Measurements from ENCODE around the gene PDE4B.

PDE4B gene

DNA sequence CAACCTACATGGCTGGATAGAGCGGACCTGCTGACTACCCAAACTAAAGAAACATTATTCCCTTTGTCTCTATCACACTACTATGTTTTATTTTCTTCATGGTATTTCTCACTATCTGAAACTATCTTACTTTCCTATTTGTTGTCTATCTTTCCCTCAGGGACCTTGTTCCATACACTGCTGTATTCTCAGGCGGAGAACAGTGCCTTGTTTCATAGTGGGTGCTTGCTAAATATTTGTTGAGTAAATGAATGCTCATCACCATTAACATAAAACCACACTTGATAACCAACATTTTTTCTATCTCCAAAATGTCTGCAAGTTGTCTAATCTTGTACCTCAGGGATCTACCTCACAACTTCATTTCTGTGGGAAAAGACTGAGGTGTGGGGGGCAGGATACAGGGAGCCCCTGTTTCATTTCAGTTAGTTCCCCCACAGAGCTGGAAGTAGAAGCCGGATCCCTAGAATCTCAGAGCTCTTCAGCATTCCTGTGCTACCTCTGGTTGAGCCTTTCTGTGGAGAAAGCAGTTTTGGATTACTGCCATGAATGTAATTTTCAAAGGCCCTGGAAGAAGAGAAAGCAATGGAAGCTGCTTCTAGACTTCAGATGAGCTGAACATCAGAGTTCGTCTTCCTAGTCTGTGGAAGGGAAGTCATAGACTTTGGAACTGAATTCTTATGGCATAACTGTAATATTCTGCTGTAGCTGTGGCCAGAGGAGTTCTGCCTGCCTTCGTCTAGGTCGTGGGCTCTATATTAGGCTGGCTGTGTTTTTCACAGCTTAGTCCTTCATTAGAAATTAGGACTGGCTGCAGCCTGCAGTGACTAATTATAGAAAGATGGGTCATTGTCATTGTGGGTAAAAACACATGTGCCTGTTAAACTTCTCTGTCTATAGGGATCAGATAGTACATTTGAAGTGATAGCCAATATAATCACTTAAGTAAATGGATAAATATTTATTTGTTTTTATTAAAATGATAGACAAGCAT is 448.1 kb downstream of the PDE4B start:
- no peak for DNase-seq (ENCODE audit: low spot score)

DNA sequence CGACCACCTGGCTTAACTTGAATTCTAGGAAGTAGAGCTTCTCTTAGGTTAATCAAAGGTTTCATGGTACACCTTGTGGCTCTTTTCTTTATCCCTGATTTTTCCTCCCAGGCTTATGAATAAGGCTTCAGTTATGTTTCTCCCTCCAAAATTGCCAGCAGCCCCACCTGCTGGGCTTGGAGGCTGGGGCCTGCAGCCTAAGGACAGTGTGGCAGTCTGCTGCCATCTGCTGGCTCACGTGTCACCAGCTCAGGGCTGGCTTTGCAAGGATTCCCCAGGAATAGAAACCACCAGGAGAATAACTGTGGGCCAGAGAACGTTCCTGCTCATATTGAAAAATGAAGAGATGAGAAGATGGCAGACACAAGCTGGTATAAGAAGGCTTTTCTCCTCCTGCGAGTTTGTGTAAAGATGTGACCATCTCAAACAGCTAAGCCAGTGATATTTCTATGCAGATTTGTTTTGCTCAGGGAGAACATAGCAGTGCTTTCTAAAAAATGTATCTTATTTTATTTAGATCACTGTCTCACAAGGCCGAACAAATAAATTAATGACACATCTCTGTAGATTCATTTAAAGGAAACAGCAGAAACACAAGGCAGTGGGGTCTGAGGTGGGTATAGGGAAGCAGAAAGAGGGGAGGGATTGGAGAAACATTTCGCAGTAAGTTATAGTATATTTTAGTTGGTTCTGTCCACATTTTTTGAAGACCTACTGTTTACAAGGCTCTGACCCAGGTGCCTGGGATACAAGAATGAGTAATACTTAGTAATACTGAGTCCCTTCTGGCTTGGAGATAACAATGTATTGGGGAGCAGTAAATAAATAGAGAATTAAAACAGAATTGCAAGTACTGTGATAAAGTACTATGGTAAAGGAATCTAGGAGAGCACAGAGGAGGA is 450.2 kb downstream of the PDE4B start:
- peak; percentile 86 for DNase-seq (ENCODE audit: low spot score)

DNA sequence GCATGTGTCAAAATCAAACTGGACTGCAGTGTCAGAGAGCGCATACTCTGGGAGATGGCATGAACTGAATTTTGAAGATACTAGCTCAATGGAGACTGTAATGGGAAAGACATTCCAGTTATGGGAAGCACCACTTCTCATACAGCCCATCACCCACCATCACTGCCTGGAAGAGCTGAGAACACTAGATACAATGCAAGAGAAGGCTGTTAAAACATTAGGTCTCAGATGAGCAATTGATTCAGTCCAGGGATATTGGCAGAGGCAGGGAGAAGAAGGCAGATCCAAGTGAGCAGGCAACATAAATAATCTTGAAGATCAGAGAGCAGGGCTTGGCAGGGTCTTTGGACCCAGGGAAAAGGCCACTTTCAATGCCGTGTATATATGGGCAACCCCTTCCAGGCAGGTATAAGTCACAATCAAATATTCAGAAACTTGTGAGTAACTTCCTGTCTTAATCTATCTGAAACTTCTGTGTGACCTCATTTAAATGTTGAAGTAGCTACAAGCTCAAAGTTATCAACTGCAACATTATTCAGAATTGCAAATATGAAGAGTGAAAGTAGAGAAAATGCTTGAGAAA is 450.9 kb downstream of the PDE4B start:
- no peak for DNase-seq (ENCODE audit: low spot score)

DNA sequence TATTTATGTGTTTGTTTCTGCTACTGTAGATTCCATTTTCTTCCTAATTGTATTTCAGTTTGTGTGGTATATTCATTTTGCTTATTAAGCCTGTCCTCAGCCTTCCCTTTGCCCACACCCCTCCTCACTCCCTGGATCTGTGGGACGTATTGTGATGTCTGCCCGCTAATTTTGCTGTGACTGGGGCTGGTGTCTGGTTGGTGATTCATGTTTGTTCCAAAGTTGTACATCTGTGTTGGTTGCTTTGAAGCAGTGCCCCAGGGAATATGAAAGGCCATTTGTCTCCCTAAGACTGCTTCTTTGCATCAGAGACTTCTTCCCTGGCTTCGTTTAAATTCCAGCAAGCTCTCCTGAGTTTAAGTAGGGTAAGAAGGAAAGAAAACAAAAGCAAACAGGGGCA is 451.7 kb downstream of the PDE4B start:
- DNase-seq (ENCODE audit: low spot score), result no peak

DNA sequence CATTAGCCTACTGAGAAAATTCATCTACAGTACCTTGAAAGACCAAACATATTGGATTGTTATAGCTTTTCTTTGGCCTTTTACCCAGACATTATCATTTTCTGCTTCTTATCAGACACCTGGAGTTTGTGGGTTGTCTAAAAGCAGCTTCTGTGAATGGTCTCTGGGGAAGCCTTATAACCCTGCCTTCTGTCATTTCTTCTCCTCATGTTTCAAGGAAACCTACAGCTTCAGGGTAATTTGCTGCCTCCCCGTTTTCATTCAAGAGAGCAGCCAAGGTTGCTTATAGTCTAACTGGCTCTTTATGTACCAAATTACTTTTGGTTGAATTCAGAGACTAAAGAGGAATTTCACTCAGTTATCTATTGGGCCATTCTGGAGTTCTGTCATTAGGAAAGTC is 453.0 kb downstream of the PDE4B start:
- no peak for DNase-seq (ENCODE audit: low spot score)

DNA sequence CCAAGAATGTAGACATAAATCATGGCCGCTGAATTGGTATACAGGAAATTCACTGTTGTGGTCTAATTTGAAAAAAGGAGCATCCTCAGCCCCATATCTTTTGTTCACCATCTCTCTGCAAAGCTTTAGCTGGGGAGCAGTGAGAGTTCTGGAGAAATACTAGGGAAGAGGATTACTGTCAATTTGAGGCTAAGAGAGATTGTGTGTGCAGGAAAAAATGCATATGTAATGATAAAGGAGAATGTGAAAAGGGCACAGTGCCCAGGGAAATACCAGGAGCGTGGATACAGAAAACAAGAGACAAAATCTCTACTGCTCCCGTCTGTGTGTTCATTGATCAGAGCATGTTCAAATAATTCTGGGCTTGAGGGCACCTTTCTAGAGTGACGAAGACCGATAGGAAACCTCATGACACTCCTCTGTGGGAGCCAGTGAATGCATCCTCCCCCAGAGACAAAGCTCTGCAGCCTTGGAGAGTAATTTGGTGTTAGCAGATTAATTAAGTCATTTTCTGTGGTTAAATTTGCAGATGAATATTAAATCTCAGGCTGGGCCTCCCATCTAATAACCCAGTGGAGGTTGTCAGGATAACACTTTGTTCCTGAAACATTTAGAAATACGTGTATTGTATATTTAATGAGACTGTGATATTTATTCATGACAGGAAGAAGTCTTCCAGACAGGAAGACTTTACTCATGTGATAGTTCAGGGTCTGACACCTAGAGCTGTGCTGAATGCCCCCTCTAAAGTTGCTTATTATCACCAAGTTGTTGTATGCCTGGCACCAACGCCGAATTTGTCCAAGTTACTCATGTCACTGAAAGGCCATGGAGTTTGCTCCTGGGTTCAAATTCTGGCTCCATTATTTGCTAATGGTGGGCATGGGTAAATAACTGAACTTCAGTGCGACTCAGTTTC is 453.9 kb downstream of the PDE4B start:
- DNase-seq (ENCODE audit: low spot score), result no peak

DNA sequence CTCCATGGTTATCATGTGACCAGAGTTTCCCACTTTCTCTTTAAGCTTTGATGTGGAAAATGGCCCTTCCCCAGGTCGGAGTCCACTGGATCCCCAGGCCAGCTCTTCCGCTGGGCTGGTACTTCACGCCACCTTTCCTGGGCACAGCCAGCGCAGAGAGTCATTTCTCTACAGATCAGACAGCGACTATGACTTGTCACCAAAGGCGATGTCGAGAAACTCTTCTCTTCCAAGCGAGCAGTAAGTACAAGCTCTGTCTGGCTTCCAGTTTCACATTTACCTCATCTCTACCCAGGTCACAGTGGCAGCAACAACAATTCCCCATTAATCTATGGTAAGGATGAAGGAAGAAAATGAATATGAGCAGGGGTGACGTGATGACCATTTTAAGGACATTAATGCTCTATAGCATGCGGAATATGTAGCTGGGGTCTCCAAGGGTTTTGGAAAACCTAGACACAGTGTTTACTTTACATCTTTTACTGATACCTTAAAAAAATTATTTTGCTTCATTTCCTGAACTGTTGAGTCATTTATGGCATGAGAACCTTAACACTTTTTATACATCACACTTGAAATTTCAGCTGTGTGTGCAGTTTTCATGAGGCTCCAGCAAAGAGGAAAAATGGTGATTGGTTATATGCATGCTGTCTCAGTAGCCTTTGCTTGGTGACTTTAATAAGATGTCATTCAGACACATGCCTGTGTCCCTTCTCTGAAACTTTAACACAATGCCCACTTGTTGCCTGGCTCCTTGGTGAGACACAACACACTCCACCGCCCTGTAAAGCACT is 454.9 kb downstream of the PDE4B start:
- no peak for DNase-seq (ENCODE audit: low spot score)

DNA sequence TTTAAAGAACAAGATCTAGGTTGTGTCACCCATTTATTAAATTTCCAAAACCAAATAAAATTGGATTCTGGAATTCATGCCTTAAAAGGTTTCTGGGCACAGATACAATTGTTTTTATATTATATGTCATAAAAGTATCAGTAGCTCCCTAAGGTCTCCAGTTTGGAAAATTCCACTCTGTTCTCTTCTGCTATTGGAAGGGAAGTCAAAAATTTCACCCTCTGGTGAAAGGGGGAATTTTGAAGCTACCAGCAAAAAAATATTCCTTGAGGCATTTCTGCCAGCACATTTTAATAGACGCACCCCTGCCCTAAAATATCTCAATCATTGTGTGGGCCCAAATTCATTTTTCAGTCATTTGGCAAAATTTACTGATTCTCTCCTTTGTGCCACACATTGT is 455.6 kb downstream of the PDE4B start:
- DNase-seq (ENCODE audit: low spot score), result no peak

DNA sequence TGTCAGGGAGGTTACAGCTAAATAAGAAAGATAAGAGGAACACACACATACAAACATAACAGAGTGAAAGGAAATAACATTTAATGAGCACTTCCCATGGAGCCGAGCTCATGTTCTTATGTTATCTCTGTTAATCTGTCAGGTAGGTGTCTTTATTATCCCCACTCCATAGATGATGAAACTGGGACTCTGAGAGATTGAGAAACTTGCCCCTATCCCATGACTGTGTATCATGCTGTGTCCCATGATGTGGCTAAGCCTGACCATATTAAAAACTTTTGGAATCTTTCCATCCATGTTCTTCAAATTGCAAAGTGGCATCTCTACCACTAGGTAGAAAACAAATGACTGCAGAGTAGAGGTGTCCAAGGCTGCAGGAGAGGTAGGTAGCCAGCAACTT is 456.1 kb downstream of the PDE4B start:
- DNase-seq (ENCODE audit: low spot score), result no peak

DNA sequence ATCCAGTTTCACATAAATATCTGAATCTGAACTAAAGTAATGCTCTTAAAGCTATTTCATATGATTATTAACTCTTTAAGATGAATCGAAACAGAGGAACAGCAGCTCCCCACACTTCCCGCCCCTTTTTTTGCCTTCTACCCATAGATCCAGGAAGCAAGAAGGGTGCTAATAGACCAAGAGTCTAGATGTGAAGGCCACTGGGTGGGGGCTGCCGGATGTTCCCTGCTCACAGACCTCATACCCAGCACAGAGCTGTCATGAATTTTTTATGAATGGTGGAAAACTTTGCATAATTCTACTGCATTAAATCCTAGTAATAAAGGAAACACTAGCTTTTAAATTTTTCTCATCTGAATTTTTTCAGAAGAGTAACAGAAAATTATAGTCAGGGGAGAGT is 457.4 kb downstream of the PDE4B start:
- DNase-seq (ENCODE audit: low spot score), result no peak

DNA sequence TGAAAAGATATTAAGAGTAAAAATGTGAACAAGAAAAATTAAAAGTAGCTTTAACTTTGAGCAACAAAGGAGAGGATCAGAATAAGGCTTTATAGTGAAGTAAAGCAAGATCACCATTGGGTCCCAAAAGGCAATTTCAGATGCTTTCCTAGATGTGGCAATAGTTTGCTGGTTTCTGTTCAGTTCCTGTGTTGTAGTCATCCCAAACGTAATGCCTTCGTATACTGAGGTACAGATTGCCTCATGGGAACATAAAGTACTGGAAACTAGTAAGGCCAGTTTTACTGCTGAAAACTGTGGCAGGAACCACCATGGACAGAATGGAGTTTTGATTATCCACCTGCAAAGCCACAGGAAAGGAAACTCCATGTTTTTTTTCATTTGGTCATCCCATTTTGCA is 457.8 kb downstream of the PDE4B start:
- DNase-seq (ENCODE audit: low spot score), result no peak

DNA sequence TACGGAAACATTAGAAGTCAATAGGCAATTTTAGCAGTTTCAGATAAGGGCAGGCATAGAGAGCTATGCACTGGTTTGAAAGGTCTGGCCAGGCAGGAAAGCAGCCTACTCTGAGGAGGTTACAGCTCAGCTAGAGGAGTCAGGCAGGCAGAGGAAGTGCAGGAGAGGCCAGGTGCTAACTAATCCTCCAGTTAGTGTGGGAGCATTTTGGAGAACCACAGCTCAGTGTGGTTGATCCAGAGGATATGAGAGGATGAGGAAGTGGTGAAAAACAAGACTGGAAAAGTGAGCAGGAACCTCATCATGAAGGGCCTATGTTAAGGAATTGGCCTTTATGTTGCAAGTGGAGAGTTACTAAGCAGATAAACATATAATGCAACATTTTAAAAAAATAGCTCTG is 458.9 kb downstream of the PDE4B start:
- DNase-seq (ENCODE audit: low spot score), result peak; percentile 28

DNA sequence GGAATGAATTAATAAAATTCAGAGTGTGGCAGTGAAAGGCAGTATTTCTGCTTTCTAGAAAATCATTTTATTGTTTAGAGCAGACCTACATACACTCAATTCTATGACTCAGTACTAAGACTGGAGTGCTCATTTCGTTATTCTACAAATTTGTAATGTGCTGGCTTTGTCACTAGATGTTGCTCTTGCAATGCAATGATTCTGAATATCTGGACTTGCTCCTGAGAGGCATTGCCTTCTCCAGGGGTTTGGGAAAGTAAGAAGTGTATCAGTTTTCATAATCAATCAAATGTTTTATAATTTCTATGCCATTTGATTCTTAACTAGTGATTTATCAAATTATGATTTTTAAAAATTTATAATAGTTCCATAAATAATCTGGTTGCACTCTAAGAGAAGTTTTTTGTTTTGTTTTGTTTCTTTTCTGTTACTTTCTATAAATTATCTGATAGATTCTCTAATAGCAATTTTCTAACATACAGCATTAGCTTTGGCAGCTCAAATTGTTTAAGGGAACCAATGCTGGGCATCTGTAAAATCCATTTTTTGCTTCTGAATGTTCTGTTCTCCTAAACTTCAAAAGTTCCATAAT is 460.7 kb downstream of the PDE4B start:
- DNase-seq (ENCODE audit: low spot score), result peak; percentile 77

DNA sequence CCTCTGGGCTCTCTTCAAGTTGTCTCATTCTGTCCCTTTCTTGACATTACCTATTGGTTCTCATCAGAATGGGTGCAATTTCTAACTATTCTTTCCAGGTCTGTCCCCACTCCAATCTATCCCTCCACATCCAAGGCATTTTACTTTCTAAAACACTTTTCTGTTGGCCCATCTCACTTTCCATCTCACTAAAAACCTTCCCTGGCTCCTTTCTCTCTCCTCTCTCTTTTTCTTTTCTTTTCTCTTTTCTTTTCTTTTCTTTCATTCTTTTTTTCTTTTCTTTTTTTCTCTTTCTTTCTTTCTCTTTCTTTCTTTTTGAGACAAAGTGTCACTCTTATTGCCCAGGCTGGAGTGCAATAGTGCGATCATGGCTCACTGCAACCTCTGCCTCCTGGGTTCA is 462.1 kb downstream of the PDE4B start:
- no peak for DNase-seq (ENCODE audit: low spot score)

DNA sequence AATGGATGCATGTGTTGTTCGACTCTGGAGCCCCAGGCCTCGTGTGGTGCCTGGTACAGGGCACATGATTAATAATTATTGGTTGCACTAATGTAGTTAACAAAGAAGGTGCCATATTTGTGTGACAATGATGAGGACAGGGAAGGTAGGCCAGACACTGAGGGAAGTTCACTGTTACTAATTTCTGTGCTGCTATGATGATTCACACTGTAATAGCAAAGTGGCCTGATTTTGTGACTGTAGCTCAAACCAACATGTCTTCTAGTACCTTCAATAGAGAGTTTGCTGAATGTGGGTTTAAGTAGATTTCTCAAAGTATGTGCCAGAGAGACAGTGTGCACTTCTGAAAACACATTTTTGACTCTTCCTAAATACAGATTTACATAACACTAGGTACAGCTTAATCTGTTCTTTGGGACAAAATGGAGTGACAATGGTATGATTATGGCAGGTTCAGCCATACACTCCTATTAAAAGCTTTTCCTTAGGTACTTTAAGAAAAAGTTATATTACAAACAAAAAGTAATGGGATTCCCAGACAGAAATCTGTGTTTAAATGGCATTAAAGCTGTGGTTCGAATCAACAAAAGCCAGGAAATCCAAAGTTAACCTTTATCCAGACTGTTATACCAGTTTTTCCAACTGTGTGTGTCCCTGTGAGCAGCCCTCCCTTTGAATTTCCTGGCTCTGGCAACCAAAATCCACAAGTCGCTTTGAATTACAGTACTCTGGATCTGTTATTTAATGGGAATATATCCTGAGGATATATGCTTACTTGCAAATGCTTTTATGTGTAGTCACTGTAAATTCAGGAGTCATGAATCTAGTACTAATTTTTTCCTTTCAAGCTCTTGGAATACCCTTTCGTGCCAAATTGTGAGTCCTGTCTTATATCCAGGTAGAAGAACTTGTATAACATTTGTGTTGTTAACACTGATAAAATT is 464.2 kb downstream of the PDE4B start:
- DNase-seq (ENCODE audit: low spot score), result peak; percentile 41

DNA sequence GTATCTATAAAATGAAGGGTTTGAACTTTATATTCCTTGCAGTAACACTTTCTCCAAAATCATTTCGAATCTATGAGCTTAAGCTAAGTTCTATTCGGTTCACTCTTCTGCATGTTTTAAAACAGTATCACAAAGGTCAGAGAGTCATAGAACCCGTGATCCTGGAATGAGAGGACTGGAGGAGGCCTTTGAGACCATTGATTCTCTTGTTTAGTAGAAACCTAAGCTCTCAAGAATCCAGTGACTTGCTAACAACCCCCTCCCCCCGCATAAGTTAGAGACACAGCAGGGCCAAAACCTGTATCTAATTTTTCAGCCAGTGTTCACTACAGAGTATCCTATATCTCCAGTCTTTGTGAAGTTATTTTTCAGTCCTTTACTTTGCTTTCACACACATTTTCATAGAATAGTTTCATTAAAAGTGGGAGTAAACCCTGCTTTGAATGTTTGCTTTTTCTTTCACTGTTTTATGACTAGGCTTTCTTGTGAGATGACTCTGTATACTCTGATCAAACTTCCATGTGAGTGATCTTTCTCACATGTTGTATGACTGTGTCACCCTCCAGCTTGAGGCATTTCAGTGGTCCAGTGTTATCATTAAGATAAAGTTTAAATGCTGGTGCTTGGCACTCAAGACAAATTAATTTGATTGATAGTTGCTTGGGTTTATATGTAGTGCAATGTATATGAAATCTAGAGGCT is 465.9 kb downstream of the PDE4B start:
- DNase-seq (ENCODE audit: low spot score), result no peak

DNA sequence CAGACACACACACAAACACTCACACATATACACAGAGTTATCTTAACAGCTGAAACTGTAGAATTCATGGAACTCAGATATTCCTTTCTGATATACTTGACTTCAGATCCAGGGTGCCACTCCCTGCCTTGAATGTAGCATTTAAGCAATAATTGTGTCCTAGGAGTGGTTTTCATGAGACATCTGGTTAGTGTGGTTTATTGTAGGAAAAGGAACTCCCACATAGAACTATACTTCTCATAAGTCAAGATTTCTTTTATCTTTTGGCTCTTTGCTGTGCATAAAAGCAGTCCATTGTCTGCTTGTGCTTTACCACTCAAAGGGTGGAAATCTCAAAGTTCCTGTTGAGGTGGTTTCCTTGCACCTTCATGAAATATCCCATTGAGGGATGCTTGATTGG is 468.7 kb downstream of the PDE4B start:
- DNase-seq (ENCODE audit: low spot score), result no peak

DNA sequence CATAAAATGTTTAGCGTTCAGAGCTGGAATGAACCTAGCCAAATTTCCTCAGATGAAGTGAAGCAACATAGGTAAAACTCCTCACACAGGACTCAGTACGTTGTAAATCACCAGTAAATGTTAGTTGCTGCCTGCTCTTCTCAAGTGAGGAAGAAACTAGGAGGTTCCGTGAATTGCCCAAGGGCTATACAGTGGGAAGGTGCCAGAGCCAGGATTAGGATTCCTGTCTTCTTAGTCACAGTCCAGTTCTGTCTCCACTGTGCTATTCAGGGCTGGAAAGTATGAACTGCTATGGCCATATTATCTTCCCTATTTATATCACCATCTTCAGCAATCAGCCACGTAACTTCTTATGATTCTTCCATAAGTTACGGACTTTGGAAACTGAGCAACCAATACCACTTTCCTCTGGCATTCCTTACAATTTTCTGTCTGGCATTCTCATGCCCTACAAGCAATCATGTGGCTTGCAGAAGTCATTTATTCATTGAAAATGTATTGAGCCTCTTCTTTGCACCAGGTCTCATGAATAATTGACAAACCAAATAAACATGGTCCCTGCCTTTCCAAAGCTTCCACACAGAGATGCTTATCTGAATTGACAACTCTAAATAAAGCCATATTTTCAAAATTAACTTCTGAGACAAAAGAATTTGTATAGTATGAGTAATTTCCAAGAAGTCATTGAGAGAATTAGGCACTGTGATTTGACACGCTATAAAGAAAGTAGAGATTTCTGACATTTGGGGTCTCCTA is 469.7 kb downstream of the PDE4B start:
- peak; percentile 59 for DNase-seq (ENCODE audit: low spot score)

Data from kidney tubule cell (primary cell).